Measurements from ENCODE around the gene TYW5. TPM values are rescaled to one million over a fixed set of nuclear protein-coding genes. Genes with fewer than 3 reads are reported as not detected.

TYW5 gene
- total and polyA plus RNA-seq, 2 of the 13 experiments (the other 11 are each of a cell fraction or from before 2014, with no cell fraction given) = 8.3 to 14.6 TPM

DNA sequence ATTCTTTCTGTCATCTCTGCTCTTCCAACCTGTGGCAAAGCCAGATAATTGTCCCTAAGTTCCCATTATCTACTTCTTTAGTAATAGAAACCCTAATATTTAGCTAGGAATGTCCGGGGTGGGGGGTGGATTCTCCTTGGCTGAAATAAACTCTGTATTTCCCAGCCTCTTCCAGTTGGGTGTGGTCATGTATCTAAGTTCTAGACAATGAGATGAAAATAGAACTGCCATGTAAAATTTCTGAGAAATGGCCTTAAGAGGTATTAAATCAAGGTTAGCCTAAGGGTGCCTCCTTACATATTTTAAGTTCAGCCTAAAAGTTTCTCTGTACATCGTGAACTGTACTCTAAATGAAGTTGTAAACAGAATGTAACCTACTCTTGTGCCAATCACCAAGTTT, 39.6 kb upstream of the TYW5 start:
- H2AFZ ChIP-seq (ENCODE audit: low read length) = no peak overlapping the region
- no peak overlapping the region for H3K4me3 ChIP-seq (replicated peaks in 1 of 3; ENCODE audit: insufficient read depth in 1 of 3, low read depth in 2 of 3, low read length in 3 of 3)
- in situ Hi-C loops (cut with HindIII; ENCODE audit: extremely low pct_ligation_motif_present, low pct_unique_long_range_greater_than_20kb) (no loop called here), intact Hi-C loops (cut with micrococcal nuclease; ENCODE audit: unreplicated experiment) (no loop called here)
- peaks cover 0 to 5% of the 10 kb centered on the region in 2 experiments; a peak in 2 of 5 replicates for H3K27me3 ChIP-seq (ENCODE audit: control insufficient read depth in 1 of 2, insufficient read depth in 2 of 2, low read length in 2 of 2)
- CTCF ChIA-PET (ENCODE audit: low intra/inter-chr PET ratio, low total read pairs) = no interaction called here
- BruUV-seq (replicated peaks) = no TSS peak
- H3K4me1 ChIP-seq (ENCODE audit: insufficient read depth, low read length) = peaks cover 4% of the 10 kb centered on the region; the same call in 1 of the 2 replicates
- H3K27ac ChIP-seq (ENCODE audit: extremely low read length, insufficient read depth, low read length) = no peak overlapping the region
- no peaks in the 10 kb centered on the region for H3K9me3 ChIP-seq (ENCODE audit: low read length)
- no peaks in the 10 kb centered on the region for H3K79me2 ChIP-seq (ENCODE audit: insufficient read depth, low read length)
- POLR2A ChIA-PET = no interaction called here
- WGBS (ENCODE audit: low lambda C conversion rate) = 9% methylated on average over 2 of the region's 2 CpGs
- H3K36me3 ChIP-seq (replicated peaks in 1 of 2; ENCODE audit: control insufficient read depth in 1 of 2, insufficient read depth in 2 of 2, low read length in 2 of 2) = no peaks in the 10 kb centered on the region
- ATAC-seq (no peak), FAIRE-seq (no peak), DNase-seq (ENCODE audit: low spot score) (no peak)
- no peak overlapping the region for H3K4me2 ChIP-seq (ENCODE audit: low read depth, low read length)
- TF ChIP-seq, protein P1, sequence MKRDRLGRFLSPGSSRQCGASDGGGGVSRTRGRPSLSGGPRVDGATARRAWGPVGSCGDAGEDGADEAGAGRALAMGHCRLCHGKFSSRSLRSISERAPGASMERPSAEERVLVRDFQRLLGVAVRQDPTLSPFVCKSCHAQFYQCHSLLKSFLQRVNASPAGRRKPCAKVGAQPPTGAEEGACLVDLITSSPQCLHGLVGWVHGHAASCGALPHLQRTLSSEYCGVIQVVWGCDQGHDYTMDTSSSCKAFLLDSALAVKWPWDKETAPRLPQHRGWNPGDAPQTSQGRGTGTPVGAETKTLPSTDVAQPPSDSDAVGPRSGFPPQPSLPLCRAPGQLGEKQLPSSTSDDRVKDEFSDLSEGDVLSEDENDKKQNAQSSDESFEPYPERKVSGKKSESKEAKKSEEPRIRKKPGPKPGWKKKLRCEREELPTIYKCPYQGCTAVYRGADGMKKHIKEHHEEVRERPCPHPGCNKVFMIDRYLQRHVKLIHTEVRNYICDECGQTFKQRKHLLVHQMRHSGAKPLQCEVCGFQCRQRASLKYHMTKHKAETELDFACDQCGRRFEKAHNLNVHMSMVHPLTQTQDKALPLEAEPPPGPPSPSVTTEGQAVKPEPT (CRISPR knock-in tag; IDR thresholded peaks at IDR 0.05; ENCODE audit: low read depth) = no peak
- no peak for TF ChIP-seq KDM5A (IDR thresholded peaks at IDR 0.05; ENCODE audit: borderline replicate concordance, low read length)
- no peak for TF ChIP-seq KLF11 (CRISPR knock-in tag; IDR thresholded peaks at IDR 0.05)
- no peak for TF ChIP-seq ZNF720 (CRISPR knock-in tag; IDR thresholded peaks at IDR 0.05)
- no peak for TF ChIP-seq SOX6 (IDR thresholded peaks at IDR 0.05)
- TF ChIP-seq SOX6 (CRISPR knock-in tag; IDR thresholded peaks at IDR 0.05) = no peak
- no peak for TF ChIP-seq SMAD3 (CRISPR knock-in tag; IDR thresholded peaks at IDR 0.05)
- TF ChIP-seq PAF1 (CRISPR knock-in tag; IDR thresholded peaks at IDR 0.05) = no peak
- TF ChIP-seq NCOA2 (CRISPR knock-in tag; IDR thresholded peaks at IDR 0.05) = no peak
- TF ChIP-seq SRSF9 (IDR thresholded peaks at IDR 0.05; ENCODE audit: borderline replicate concordance, insufficient read depth, low read depth, low read length, poor library complexity, severe bottlenecking) = no peak
- no peak for TF ChIP-seq NR3C1 (CRISPR knock-in tag; IDR thresholded peaks at IDR 0.05)
- no peak for TF ChIP-seq GZF1 (CRISPR knock-in tag; IDR thresholded peaks at IDR 0.05)
- TF ChIP-seq, protein P2, sequence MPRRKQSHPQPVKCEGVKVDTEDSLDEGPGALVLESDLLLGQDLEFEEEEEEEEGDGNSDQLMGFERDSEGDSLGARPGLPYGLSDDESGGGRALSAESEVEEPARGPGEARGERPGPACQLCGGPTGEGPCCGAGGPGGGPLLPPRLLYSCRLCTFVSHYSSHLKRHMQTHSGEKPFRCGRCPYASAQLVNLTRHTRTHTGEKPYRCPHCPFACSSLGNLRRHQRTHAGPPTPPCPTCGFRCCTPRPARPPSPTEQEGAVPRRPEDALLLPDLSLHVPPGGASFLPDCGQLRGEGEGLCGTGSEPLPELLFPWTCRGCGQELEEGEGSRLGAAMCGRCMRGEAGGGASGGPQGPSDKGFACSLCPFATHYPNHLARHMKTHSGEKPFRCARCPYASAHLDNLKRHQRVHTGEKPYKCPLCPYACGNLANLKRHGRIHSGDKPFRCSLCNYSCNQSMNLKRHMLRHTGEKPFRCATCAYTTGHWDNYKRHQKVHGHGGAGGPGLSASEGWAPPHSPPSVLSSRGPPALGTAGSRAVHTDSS (CRISPR knock-in tag; conservative IDR thresholded peaks at IDR 0.05) = no peak
- TF ChIP-seq KLF9 (CRISPR knock-in tag; IDR thresholded peaks at IDR 0.05; ENCODE audit: low read depth) = no peak
- no peak for TF ChIP-seq NR1H2 (CRISPR knock-in tag; IDR thresholded peaks at IDR 0.05; ENCODE audit: borderline replicate concordance, low read depth)
- no peak for TF ChIP-seq ASH2L (IDR thresholded peaks at IDR 0.05; ENCODE audit: insufficient read length, low read depth, low read length)
- TF ChIP-seq FOXM1 (CRISPR knock-in tag; IDR thresholded peaks at IDR 0.05) = no peak
- no peak for TF ChIP-seq NR2F2 (IDR thresholded peaks at IDR 0.05; ENCODE audit: borderline replicate concordance, low read depth)
- H3K9ac ChIP-seq (ENCODE audit: insufficient read depth, low read depth, low read length) = no peak overlapping the region
- no peaks in the 10 kb centered on the region for H4K20me1 ChIP-seq (ENCODE audit: insufficient read depth, low read length)
